Esophagus muscularis mucosa (tissue), 4 donors: Measurements from ENCODE around the gene TRIM43B.

Experiments
- CTCF ChIP-seq, 3 experiments: fragments of 200-600 bp in 2 of 3; fragments of 450-650 bp in 1 of 3; sonication (generic) in 2 of 3; IDR thresholded peaks; one replicate each; pipeline ENCODE4 v1.5.1; 2017 to 2019; ENCODE audit warnings: antibody characterized with exemption in 3 of 3, mild to moderate bottlenecking in 2 of 3, moderate library complexity in 1 of 3
- EP300 ChIP-seq: sonication (generic); formaldehyde crosslinking; IDR thresholded peaks from one replicate; pipeline ENCODE4 v1.6.1; 2017; ENCODE audit warnings: antibody characterized with exemption
- POLR2A ChIP-seq: fragments of 450-650 bp; IDR thresholded peaks from one replicate; pipeline ENCODE4 v1.6.1; 2017; ENCODE audit warnings: antibody characterized with exemption, moderate library complexity, mild to moderate bottlenecking, low read depth
- POLR2AphosphoS5 ChIP-seq, 2 donors: sonication (generic); formaldehyde crosslinking; IDR thresholded peaks; one replicate each; pipeline ENCODE4 v1.6.1; 2017; ENCODE audit warnings: antibody characterized with exemption in 2 of 2

DNA sequence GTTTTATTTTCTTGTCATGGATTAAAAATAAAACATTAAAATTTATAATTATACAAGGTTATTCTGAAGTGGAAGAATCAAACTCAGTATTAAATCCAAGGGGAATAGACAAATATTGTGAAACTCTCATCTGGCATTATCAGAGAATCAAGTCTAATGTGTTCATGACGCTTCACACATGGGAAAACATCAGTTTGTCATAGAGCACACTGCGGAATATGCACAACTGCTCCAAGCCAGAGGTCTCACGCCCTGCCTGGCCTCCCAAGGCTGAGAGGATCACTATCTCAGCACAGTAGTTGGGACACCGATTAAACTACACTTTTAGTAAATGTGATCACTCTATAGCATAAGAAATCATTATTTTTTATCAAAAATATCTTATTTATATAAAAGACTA lies 20.7 kb upstream of the TRIM43B start:
- no peak for TF ChIP-seq CTCF (IDR thresholded peaks at IDR 0.05)
- TF ChIP-seq POLR2AphosphoS5 (IDR thresholded peaks at IDR 0.05): no peak
- no peak for TF ChIP-seq POLR2A
- no peak for TF ChIP-seq EP300
